Stimulated activated CD8-positive, alpha-beta memory T cell treated with anti-CD3 and anti-CD28 coated beads, Interleukin-12 subunit alpha, Interleukin-12 subunit beta, amount 100 ng/mL, for 24 hours (primary cell): ENCODE results near the gene ZNF594.
A peak's percentile ranks its signal among the peaks of the same experiment; 100 is the strongest.
"Not testable (repeated sequence)": the region's sequence is repeated elsewhere in the genome, so short reads cannot be mapped to it uniquely, and the experiment has no call there.

ENCODE experiments used
- DNase-seq: peaks from one replicate; pipeline ENCODE4 v3.0.0-alpha.2; 2020; ENCODE audit errors: extremely low read depth

The ZNF594 gene

DNA sequence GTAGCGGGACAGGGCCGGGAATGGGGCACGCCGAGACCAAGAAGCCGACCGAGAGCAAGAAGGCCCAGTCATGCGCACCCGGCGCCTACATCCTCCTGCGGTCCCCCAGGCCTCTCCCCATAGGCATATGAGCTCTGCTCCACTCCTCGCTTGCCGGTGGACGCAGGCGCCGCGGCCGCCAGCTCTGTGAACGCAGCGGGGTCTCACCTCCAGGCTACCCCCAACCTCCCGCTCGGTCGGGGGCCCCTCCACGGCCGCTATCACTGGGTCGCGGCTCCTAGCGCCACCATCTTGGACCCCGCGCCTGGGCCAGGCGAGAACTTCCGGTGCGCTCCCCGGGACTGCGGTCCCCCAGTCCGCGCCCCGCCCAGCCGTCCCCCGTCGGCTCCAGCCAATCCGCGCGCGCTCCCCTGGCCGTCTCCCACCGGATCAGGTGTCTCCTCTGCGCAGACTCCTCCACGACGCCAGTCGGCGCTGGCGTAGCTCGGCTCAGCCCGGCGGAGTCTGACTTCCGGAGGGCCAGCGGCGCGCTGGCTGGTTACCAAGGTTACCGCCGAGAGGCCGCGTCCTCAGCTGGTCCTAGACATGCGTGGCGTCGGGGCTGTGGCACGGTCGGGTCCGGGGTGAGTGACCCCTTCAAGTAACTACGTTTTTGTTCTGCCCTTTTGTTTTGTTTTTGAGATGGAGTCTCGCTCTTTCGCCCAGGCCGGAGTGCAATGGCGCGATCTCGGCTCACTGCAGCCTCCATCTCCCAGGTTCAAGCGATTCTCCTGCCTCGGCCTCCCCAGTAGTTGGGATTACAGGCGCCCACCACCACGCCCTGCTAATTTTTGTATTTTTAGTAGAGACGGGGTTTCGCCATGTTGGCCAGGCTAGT lies at the start of gene ZNF594:
TSS of gene ZNF594 (minus strand) at position 328 of the 877 bp plus-strand sequence. CDS start 7,612 bp downstream, outside the sequence.
- DNase-seq: peak; percentile 96

DNA sequence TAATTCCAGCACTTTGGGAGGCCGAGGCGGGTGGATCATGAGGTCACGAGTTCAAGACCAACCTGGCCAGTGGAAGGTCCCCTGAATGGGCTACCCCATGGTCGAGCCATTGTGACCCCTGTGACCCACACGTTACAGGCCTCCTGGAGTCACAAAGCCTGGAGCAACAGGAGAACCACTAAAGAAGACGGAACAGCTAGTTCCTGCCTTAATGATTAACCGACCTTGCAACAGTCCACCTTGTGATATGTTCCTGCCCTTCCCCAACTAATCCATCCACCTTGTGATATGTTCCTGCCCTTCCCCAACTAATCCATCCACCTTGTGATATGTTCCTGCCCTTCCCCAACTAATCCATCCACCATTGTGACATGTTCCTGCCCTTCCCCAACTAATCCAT lies 48.1 kb upstream of the ZNF594 start:
- DNase-seq: not testable (repeated sequence)

DNA sequence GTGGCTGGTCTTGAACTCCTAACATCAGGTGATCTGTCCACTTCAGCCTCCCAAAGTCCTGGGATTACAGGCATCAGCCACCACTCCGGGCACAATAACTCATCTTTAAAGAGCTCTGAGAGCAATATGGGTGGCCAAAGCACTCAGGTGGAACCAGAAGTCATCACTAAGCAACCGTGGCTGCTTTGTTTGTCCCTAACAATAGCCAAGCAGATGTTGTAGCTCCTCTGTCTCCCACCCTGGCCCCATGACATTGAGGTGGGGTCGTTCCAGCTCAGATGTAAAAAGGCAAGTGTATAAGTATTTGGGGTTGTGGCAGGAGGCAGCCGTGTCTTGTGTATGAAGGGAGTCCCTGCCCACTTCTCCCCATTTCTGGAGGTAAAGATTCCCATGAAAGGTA lies 46.7 kb upstream of the ZNF594 start:
- no peak for DNase-seq

DNA sequence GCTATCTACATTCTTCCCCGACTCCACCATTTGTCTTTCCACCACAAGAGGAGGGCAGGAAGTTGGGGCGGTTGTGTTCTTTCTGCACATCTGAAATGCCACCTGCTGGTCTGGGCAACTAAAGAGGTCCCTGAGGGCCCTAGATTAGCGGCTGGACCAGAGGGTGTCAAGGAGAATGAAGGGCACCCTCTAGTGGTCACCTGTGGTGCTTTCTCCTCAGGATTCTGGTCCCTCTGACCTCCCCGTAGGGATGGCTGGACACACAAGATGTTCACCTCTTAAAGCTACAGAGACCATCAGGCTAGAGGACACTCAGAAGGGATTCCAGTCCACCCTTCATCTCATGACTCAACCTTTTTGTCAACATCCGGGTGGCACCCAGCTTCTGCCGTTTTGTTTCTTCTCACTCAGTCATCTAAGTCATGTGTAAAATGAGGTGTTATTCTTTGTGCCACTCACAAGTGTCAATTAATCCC lies 45.9 kb upstream of the ZNF594 start:
- DNase-seq: no peak

DNA sequence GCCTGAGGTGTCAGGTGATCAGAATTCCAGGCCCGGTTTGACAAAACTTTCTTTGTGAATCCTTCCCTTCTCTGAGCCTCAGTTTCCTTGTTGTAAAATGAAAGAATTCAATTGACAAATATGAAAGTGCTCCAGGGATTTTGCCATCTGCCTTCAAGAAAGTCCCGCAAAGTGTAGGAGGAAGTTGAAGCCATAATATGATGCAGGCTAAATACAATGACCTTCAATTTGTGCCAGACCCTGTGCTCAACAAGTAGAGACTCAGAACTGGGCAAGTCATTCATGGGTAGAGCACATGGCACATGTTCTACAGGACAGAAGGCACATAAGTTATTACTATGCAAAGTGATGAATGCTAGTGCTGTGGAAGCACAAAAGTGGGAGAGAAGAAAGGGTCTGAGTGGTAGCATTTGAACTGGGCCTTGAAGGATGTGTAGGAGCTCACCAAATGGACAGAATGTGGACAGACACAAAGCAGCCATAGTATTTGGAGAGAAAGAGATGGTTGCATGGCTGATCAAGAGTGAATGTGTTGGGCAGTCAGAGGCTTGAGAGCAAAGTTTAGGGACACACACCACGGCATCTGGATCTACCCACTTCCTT lies 45.4 kb upstream of the ZNF594 start:
- DNase-seq: no peak

DNA sequence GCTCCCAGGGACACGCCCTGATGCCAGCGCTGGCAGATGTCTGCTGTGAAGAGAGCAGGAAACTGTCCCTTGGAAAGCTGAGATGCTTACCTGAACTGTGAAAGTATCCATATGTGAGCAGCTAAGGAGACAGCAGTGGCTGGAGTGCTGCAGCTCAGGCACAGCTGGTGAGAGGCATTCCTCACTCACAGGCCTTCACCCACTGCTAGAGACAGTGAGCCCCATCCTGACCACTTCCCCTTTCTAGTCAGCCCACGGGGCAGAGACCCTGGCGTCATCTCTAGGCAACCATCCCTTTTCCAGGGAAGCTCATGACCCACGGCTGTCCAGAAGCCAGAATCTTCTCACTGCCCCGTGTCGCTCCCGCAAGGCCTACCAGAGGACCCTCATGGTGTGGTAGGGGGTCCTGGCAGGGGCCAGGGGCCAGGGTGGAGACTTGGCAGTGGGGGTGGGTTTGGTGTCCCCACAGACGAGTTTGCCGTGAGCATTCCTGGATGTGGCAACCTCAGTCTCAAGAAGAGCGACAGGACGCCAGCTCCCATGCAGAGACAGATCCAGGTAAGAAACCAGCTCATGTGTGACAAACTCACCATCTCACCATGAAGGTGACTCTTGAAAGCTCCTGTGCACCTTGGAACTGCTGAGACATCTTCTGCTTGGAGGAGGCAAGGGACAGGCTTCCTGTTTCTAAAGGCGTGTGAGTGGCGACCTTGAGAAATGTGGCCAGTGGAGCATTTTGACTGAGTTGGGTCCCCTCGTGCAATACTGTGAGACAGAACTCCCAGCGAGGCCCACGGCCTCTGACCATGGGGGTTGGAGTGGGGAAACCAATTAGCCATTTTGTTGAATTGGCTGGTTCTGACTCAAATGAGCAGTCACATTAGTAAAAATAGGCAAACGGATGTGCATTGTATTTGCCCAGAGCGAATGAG lies 43.2 kb upstream of the ZNF594 start, which contains the start of gene SCIMP:
TSS of gene SCIMP (minus strand) at position 216 of the 932 bp plus-strand sequence. CDS start at position 111, 105 bp downstream.
- no peak for DNase-seq

DNA sequence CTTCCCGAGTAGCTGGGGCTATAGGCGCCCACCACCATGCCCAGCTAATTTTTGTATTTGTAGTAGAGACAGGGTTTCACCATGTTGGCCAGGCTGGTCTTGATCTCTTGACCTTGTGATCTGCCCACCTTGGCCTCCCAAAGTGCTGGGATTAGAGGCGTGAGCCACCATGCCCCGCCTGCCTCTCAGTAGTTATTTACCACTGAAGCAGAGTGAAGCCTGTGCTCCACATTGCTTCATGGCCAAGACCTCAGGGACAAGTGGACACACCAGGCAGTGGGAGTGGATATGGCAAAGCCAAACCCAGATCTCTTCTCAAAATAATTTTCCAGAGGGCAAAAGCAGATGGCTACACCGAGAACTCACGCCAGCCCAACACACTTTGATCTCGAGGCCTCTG lies 41.8 kb upstream of the ZNF594 start:
- DNase-seq: not testable (repeated sequence)

DNA sequence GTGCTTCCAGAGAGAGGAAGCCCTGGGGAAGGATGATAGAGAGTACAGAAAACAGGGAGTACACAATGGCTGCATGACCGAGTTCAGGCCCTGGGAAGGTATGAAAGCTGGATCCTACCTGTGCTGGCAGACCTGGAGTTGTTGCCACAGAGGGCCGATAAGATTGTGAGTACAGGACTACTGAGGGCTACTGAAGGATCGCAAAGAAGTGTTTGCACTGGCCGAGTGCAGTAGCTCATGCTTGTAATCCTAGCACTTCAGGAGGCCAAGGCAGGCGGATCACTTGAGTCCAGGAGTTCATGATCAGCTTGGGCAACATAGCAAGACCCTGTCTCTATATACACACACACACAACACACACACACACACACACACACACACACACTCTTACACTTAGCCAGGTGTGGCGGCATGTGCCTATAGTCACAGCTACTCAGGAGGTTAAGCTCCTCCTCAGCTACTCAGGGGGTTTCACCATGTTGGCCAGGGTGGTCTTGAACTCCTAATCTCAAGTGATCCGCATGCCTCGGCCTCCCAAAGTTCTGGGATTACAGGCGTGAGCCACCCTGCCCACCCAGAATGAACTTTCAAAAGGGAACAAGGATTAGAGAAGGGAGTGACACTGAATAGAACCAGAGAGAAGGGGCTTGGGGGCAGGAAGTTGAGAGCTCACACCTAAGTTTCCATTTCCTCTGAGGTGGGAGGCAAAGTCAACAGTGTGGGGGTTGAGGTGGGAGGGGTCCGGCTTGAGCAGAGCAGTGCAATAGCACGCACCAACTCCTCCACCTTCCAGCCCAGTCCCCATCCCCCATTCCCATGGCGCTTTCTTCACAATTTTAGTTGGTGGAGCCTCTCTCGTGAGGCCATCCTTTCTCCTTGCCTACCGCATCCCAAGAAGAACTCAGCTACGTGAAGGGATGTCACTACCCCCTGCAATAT lies 35.5 kb upstream of the ZNF594 start:
- DNase-seq: no peak

DNA sequence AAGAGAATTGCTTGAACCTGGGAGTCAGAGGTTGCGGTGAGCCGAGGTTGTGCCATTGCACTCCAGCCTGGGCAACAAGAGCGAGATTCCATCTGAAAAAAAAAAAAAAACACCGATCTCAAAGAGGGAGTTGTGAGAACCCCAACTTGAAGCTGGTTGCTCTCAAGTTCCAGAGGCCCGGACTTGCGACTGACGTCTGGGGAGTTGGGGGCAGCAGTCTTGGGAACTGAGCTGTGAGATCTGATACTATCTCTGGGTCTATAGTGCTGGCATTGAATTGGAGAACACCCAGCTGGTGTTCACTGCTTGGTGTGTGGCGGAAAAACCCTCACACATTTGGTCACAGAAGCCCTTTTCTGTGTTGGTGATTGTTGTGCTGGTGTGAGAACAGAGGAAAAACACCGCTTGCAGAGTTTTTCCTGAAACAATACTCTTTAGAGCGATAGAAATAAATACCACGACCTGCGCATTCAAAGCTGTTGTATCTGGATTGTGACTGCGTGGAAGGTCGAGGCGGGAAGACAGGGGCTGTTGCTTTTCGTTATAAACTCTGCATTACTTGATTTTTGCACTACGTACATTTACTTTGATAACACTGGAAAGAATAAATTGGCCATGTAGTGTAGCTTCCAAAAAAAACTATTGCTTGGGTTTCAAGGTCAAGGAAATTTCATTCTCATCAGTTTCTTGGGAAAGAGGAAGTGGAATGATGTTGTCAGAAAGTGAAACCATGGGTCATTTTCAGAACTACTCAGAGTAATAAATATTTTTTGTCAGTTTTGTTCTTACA lies 34.2 kb upstream of the ZNF594 start:
- DNase-seq: no peak

DNA sequence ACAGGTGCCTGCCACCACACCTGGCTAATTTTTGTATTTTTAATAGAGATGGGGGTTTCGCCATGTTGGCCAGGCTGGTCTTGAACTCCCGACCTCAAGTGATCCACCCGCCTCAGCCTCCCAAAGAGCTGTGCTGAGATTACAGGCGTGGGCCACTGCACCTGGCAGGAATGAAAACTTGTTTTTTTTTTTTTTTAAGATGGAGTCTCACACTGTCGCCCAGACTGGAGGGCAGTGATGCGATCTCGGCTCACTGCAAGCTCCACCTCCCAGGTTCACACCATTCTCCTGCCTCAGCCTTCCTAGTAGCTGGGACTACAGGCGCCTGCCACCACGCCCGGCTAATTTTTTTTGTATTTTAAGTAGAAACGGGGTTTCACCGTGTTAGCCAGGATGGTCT lies 30.2 kb upstream of the ZNF594 start:
- not testable (repeated sequence) for DNase-seq

DNA sequence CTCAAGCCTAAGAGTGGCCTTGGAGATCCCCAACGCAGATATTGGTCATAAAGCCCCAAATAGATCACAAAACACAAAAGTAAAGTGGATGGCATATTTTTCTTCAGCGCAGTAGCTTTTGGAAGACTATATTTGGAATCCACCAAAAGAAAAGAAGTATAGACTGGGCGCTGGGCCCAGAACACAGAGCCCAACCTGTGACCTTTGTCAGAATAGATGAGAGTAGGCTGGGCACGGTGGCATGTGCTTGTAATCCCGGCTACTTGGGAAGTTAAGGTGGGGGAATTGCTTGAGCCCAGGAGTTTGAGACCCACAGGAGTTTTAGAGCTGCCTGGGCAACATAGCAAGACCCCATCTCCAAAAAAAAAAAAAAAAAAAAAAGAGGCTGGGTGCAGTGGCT lies 28.4 kb upstream of the ZNF594 start:
- no peak for DNase-seq

DNA sequence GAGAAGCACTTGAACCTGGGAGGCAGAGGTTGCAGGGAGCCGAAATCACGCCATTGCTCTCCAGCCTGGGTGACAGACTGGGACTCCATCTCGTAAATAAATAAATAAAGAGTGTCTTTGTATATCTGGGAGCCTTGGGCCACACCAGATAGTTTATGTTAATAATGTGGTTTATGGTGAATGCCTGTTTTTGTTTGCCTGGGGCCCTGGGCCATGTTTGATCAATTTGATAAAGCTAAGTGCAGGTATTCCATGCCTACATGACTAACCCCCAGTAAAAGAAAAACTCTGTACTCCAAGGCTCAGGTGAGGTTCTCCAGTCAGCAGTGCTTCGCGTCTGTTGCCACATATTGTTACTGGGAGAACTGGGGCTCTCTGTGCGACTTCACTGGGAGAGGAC lies 27.9 kb upstream of the ZNF594 start:
- no peak for DNase-seq

DNA sequence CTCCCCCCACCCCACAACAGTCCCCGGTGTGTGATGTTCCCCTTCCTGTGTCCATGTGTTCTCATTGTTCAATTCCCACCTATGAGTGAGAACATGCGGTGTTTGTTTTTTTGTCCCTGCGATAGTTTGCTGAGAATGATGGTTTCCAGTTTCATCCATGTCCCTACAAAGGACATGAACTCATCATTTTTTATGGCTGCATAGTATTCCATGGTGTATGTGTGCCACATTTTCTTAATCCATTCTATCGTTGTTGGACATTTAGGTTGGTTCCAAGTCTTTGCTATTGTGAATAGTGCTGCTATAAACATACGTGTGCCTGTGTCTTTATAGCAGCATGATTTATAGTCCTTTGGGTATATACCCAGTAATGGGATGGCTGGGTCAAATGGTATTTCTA lies 25.9 kb upstream of the ZNF594 start:
- DNase-seq: not testable (repeated sequence)

DNA sequence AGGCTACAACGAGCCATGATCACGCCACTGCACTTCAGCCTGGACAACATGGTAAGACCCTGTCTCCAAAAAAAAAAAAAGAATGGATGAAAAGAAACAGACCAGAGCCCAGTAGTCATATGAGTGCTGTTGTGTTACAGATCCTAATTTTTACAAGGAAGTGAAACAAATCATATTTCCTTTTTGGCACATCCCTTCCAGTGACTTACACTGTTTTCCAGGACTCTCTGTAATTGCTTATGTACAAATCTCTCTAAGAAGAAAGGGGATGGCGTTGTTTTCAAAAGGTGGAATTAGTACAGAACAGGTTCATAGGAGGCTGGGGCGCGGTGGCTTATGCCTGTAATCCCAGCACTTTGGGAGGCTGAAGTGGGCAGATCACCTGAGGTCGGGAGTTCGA lies 19.8 kb upstream of the ZNF594 start:
- no peak for DNase-seq

DNA sequence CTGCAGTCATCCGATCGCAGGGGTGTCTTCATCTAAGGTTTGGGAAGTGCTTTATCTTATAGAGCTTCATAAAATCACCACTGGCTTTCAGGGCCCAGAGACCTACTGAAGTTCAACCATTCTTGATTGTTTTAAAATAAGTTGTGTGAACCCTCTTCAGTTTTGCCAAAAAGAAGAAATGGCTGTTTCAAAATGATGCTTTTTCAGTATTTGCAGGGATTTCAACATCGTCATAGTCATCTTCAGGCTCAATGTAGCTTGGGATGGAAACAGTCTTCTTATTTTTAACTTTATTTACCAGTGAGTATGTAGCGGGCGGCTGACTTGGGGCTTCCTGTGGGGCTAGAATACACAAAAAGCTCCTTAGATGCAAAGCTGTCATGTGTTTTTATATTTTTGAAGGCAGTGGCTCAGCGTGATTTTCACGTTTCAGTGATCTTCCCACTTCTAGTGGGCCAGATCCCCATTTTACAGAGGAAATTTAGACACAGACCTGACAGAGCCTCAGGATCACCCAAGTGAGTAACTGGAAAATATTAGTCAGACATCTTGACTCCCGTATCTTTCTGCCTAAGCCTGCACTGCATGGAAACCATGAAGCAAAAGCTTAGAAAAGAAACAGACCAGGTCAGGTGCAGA lies 19.1 kb upstream of the ZNF594 start:
- DNase-seq: no peak

DNA sequence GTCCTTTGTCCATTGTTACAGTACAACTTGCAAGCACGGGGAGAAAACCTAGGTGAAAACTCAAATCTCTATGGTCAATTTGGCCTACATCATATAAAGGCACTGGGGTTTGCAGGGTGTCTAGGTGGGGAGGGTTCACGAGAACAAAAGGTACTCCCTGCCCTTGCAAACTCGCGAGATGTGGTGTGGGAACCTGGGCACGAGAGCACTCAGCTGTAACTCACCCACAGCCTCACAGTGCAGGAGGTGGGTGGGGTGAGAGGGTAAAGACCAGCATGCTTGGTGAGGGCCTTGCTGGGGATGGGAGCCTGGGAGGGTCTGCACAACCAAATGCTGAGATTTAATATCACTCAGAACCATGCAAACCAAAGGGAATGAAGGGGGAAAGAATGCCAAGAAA lies 18.4 kb upstream of the ZNF594 start:
- no peak for DNase-seq

DNA sequence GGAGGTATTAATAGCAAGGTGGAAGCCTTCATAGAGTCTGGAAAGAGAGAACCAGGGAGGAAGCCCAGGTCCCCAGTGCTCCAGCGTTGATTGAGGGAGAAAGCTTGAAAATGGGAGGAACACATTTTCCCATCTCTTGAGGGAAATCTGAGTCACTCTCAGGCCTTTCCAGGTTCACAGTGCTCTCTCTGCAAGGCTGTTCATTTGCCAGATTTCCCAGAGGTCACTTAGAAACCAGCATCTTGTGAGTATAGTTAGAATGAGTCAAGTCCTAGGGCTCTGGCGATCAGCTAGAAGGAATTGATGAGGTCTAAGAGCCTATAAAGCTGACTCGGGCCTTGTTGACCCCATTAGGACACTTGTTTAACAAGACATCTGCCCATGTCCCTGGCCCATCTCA lies 17.7 kb upstream of the ZNF594 start:
- DNase-seq: no peak

DNA sequence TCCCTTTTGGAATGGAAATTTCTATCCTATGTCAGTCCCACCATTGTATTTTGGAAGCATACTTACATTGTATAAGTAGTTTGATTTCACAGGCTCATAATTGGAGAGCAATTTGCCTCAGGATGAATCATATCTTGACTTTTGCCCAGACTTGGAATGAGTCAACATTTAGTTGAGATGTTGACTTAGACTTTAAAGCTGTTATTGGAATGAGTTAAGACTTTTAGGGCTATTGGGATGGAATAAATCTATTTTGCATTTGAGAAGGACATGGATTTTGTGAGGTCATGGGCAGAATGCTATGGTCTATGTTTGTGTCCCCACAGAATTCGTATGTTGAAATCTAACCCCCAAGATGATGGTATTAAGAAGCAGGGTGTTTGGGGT lies 12.2 kb upstream of the ZNF594 start:
- DNase-seq: no peak

DNA sequence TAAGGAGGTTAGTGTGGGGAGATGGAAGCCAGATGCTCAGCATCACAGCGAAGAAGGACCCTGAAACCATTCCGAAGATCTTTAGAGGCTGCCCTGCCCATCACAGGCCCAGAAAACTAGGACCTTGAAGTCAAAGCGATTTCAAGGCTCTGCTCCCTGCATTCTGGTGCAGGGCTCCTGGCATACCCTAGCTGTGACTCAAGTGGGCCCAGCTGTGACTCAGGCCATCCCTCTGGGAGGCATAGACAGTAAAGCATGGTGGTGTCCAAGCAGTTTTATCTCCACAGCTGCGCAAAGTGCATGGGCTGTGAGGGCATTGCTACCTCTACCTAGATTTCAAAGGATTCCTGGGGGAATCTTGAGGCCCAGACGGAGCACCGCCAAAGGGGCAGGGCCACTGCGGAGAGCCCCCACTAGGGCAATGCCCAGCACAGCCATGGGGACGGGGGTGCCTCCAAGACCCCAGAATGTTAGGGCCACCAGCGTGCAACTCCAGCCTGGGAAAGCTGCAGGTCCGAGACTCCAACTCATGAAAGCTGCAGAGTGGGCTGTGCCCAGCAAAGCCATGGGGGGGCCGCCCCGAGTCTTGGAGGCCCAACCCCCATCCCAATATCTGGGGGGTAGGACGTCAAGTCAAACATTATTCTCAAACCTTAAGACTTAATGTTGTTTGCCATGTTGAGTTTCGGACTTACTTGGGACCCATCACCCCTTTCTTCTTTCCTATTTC lies 11.7 kb upstream of the ZNF594 start:
- DNase-seq: no peak
